ENCODE data around the gene CFAP221. TPM values are rescaled to one million over a fixed set of nuclear protein-coding genes. Genes with fewer than 3 reads are reported as not detected.

Gene CFAP221
- 1.8 TPM for total RNA-seq

DNA sequence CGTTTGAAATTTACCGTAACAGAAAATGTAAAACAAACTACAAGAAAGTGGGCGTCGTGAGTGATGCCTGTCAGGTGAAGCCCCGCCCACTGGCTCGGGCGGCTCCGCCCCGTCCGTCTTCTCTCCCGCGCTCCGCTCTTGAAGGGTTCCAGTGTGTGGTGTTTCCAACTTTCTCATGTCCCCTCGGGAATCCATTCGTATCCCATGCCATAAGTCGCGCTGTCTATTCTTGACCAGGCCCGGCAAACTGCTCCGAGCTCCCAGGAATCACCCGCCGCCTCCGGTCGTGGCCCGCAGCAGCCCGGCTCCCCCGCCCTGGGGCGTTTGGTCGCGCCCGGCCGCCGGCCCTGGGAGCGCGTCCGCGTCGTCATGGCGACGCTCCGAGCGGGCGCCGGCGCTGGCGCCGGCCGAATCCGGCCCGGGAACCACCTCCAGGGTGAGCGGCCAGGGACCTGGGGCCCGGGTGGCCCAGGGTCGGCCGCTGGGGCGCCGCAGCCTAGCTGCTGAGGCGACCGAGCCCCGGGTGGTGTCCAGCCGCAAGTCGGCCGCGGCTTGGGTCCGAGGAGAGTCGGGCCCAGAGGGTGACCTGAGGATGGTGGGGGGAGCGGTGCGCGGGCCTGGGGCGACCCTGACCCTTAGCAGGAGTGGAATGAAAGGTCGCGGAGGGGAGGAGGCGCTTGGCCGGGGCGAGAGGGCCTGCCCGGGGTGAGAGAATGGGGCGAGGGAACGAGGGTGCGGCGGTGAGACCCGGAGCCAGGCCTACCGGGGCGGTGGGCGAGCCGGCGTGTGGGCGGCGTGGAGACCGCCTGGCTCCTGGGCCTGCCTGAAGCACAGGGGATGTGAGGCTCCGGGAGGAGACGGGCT is at the start of gene CFAP221:
Gene CFAP221 (plus strand): TSS at position 375 of the 864 bp plus-strand sequence. CDS start 1,683 bp downstream, outside the sequence.
- DNase-seq (ENCODE audit: low spot score): peak; percentile 82
- intact Hi-C loops (cut with DNase I): no loop called here

GRCh38 chr2:119495948-119496347 is 48.3 kb upstream of the CFAP221 start:
- DNase-seq (ENCODE audit: low spot score) (no peak), ATAC-seq (no peak)
- intact Hi-C loops (cut with DNase I): no loop called here

More for the DNA sequence above, at the start of gene CFAP221:
- peak; percentile 92 for ATAC-seq

GRCh38 chr2:119496682-119497081 is 47.6 kb upstream of the CFAP221 start:
- ATAC-seq (no peak), DNase-seq (ENCODE audit: low spot score) (no peak)

DNA sequence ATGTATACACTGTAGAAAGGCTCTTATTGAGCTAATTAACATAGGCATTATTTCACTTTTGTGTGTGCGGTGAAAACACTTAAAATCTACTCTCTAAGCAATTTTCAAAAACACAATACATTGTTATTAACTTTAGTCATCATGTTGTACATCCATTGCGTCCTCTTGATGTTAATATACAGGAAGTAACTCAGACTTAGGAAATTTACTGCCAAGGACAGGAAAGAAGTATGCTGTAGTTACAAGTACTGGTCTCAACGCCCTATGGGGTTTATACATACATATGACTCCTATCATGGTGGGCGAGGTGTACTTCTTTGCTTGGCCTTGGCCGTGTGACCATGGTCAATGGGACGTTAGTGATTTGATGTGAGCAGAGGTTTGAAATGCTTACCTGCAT is 35.5 kb upstream of the CFAP221 start:
- DNase-seq (ENCODE audit: low spot score): no peak
- intact Hi-C loops (cut with DNase I): no loop called here
- ATAC-seq: no peak

More at GRCh38 chr2:119496682-119497081, 47.6 kb upstream of the CFAP221 start:
- intact Hi-C loops (cut with DNase I): no loop called here

DNA sequence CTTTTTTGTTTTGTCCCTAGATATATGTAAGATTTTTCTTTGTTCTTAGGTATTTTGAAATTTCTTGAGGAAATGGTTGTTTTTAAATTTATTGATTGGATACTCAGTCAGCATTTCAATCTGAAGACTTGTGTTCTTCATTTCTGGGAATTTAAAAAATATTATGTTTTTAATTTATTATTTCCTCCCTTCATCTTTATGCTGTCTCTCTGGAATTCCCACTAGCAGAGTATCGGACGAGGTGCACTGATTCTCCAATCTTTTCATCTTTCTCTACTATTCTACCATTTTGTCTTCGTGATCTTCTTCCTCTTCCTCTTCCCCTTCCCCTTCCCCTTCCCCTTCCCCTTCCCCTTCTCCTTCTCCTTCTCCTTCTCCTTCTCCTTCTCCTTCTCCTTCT is 32.3 kb upstream of the CFAP221 start:
- no peak for ATAC-seq

GRCh38 chr2:119512946-119513345 is 31.3 kb upstream of the CFAP221 start:
- intact Hi-C loops (cut with DNase I): no loop called here
- ATAC-seq (no peak), DNase-seq (ENCODE audit: low spot score) (no peak)

More for the DNA sequence above, 32.3 kb upstream of the CFAP221 start:
- DNase-seq (ENCODE audit: low spot score): no peak
- intact Hi-C loops (cut with DNase I): no loop called here

DNA sequence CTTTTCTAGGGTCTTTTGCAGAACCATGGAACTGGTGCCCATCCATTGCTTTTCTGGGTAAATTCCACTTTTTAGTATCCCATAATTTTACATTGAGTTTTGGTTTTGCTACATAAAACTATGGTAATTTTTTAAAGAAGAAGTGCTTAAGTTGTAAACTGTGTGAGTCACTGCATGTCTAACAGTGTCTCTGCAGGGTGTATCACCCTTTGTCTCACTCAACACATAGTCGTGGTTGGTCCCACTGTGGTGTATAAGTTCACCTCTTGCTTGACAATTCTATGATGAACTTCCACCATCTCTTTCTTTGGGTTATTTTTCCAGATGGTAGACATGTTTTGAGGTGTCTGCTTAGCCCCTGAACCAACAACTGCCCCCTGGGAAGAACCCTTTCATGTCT is 30.4 kb upstream of the CFAP221 start:
- intact Hi-C loops (cut with DNase I): no loop called here
- DNase-seq (ENCODE audit: low spot score): no peak
- no peak for ATAC-seq

DNA sequence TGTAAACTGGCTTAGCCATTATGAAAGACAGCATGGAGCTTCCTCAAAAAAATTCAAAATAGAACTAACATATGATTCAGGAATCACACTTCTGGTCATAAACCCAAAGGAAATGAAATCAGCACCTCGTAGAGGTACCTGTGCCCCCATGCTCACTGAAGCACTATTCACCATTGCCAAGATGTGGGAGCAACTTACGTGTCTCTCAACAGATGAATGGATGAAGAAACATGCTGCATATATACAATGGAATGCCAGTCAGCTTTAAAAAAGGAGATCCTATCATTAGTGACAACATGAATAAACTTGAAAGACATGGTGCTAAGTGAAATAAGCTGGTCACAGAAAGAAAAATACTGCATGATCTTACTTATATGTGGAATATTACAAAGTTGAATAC is 28.1 kb upstream of the CFAP221 start:
- intact Hi-C loops (cut with DNase I): no loop called here
- DNase-seq (ENCODE audit: low spot score) (no peak), ATAC-seq (no peak)

- ATAC-seq (no peak), DNase-seq (ENCODE audit: low spot score) (peak; percentile 66)
- intact Hi-C loops (cut with DNase I): no loop called here
Observed at GRCh38 chr2:119517433-119517832, 26.8 kb upstream of the CFAP221 start.

DNA sequence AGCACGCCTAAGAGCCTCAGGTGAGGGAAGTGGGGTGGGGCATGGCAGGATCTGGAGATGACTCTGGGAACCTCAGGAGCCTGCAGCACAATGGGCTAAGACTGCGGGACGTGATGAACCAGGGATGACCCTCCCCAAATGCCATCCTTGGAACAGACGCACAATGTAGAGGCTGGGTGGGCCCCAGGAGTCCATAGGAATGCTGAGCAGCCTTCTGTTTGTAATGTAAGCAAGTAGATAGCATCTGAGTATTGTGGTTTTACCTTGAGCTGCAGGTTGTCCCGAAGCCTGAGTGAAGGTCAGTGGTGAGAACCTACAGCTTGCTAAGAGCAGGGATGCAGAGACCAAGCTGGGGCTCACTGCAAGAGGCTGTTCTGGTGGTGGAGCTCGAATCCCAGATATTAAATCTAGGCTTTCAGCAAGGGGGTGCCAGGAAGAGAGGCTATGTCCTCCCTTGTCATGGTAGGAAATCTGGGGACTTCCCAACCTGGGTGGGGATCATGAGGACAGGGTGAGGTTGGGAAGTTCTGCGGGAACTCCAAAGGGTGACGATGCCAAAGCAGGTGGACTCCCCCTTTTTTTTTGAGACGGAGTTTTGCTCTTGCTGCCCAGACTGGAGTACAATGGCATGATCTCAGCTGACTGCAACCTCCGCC is 25.7 kb upstream of the CFAP221 start:
- no peak for ATAC-seq
- intact Hi-C loops (cut with DNase I): no loop called here
- DNase-seq (ENCODE audit: low spot score): no peak

DNA sequence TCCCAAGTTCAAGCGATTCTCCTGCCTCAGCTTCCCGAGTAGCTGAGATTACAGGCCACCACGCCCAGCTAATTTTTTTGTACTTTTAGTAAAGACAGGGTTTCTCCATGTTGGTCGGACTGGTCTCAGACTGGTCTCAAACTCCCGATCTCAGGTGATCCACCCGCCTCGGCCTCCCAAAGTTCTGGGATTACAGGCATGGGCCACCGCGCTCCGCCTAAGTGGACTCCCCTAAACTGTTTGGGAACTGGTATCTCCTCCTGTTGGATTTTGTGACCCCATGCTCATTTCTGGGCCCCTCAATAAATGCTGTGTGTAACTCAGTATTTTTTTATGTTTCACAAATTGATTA is 25.2 kb upstream of the CFAP221 start:
- DNase-seq (ENCODE audit: low spot score): no peak
- ATAC-seq: no peak
- intact Hi-C loops (cut with DNase I): no loop called here

GRCh38 chr2:119520696-119521432 is 23.4 kb upstream of the CFAP221 start:
- no peak for DNase-seq (ENCODE audit: low spot score)
- intact Hi-C loops (cut with DNase I): no loop called here
- no peak for ATAC-seq

- no peak for ATAC-seq
- intact Hi-C loops (cut with DNase I): no loop called here
- DNase-seq (ENCODE audit: low spot score): no peak
Observed at GRCh38 chr2:119521433-119522050, 22.7 kb upstream of the CFAP221 start.

DNA sequence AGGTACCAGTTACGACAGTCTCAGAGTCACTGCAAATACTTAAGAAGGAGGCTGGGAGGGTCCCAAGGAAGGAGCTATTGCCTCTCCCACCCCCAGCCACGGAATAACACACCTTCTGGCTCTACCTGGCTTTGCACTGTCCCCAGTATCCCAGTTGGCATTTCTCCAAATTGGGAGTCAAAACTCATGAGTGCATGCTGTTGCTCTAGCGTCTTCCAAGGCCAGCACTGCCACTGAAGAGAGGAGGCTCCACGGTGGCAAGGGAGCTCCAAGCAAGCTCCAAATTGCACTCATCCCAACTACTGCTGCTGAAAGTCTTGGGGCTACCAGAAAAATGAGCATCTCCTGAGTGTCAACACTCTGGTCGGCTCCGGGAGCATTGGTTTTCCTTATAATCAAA is 21.6 kb upstream of the CFAP221 start:
- intact Hi-C loops (cut with DNase I): no loop called here
- no peak for DNase-seq (ENCODE audit: low spot score)
- ATAC-seq: no peak

GRCh38 chr2:119523383-119523951 is 20.8 kb upstream of the CFAP221 start:
- DNase-seq (ENCODE audit: low spot score): no peak
- intact Hi-C loops (cut with DNase I): no loop called here
- ATAC-seq: no peak

DNA sequence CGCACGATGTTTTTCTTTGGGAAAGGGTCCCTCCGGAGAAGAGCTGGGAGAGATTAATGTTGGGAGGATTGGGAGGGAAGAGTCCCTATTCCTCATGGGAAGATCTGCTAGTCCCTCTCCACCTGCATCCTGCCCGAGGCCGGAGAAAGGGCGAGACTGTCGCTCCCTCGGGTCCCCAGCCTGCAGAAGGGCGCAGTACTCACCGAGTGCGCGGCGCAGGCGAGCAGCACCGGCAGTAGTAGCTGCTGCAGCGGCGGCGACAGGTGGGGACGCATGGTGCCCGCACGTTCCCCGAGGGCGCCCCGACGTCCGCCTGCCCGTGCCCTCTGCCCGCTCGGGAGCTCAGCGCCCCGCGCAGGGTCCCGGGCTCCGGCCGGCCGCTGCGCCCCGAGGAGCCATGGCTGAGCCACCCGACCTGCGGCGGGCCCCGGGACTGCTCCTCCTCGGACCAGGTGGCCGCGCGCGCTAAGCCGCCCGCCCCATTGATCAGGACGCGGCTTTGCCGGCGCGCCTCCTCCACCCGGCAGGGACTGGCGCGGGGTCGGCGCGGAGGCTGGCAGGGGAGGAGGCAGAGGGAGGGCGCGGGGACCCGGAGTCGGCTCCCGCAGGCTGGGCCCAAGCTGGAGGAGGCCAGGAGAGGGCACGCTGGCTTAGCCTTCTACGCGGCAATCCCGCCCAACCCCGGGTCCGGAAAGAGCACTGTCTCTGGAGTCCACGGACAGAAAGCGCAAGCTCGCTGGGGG is 20.1 kb upstream of the CFAP221 start, which contains the start of gene SCTR:
Gene SCTR (minus strand): TSS at position 532 of the 743 bp plus-strand sequence. CDS start 257 bp downstream, at position 275.
- no peak for ATAC-seq
- intact Hi-C loops (cut with DNase I): no loop called here
- no peak for DNase-seq (ENCODE audit: low spot score)

DNA sequence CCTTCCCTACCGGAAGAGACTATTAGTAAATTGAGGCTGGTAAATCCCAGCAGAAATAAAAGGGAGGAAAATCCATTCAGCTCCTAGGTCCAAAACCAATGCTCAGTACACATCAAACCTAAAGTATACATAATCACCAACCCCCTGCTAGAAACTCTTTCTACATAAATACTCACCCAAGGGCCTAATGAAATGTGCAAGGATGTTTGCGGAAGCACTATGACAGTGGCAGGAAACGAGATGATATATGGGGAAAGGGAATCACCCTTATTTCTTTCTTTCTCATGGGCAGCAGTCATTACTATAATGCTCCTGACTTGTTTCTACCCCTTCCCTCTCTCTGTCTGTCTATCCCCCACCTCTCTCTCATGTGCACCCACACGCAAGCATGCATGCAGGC is 18.6 kb upstream of the CFAP221 start:
- intact Hi-C loops (cut with DNase I): no loop called here
- ATAC-seq (no peak), DNase-seq (ENCODE audit: low spot score) (no peak)

DNA sequence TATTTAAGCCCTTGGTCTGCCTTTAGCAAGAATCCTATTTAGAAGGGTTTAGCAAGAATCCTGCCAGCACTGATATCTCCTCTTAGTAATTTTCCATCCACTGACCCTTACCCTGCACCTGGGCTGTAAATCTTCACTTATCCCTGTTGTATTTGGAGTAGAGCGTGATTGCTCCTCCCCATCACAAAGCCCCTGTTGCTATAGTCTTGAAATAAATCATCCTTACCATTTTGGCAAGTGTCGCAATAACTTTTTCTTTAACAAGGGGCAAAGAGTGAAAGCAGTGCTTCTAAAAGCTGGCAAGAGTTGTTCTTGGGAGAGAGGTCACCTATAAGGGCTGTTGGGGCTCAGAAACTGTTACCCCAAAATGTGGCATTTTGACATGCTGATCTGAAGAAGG is 16.2 kb upstream of the CFAP221 start:
- intact Hi-C loops (cut with DNase I): no loop called here
- ATAC-seq (no peak), DNase-seq (ENCODE audit: low spot score) (no peak)
